CD4-positive, alpha-beta memory T cell (primary cell): ENCODE results near the gene ASPRV1. TPM values are rescaled to one million over a fixed set of nuclear protein-coding genes. Genes with fewer than 3 reads are reported as not detected.
A peak's percentile ranks its signal among the peaks of the same experiment; 100 is the strongest.

ENCODE experiments used
- CTCF ChIA-PET: fragments of 350-600 bp; sonication (Branson Sonifier 250); formaldehyde crosslinking; loops from one replicate; lab custom pipeline; 2021; ENCODE audit warnings: inconsistent platforms; ENCODE audit not compliant: partially characterized antibody; lab: Charles Lee
- POLR2A ChIA-PET: fragments of 350-600 bp; sonication (Branson Sonifier 250); formaldehyde crosslinking; loops from one replicate; lab custom pipeline; 2021; ENCODE audit not compliant: partially characterized antibody; lab: Charles Lee
- DNase-seq, 5 donors: peaks; one replicate each; pipeline versions ENCODE4 v3.0.0 to v3.0.0-alpha.2; 2020 to 2022; ENCODE audit warnings: mixed read lengths in 1 of 5
- H3K27ac ChIP-seq: one replicate; pipeline ENCODE4 v1.7.0; 2013; ENCODE audit warnings: low read depth, low read length
- H3K27me3 ChIP-seq: 2 replicates; pipeline ENCODE4 v1.7.0; 2013; ENCODE audit warnings: mild to moderate bottlenecking, low read length, moderate library complexity; ENCODE audit not compliant: insufficient read depth
- H3K36me3 ChIP-seq: 2 replicates; pipeline ENCODE4 v1.7.0; 2013; ENCODE audit warnings: mild to moderate bottlenecking, low read length, moderate library complexity; ENCODE audit not compliant: insufficient read depth
- H3K4me1 ChIP-seq: 2 replicates; pipeline ENCODE4 v1.7.0; 2013; ENCODE audit warnings: mild to moderate bottlenecking, low read length, moderate library complexity; ENCODE audit not compliant: insufficient read depth
- H3K4me3 ChIP-seq, 2 donors: one replicate each; pipeline ENCODE4 v1.7.0; 2013; ENCODE audit warnings: low read length in 2 of 2, mild to moderate bottlenecking in 1 of 2
- H3K9me3 ChIP-seq, 2 donors: one replicate each; pipeline ENCODE4 v1.7.0; 2013; ENCODE audit warnings: low read length in 2 of 2, control low read depth in 1 of 2; ENCODE audit not compliant: control insufficient read depth in 1 of 2
- H3K27ac Mint-ChIP-seq, 7 donors: one replicate each; pipeline ENCODE4 v1.8.0; 2020 to 2021; ENCODE audit warnings: mixed read lengths in 7 of 7, mild to moderate bottlenecking in 6 of 7, inconsistent platforms in 3 of 7, moderate library complexity in 3 of 7
- H3K27me3 Mint-ChIP-seq, 2 donors: one replicate each; pipeline ENCODE4 v1.8.0; 2020 to 2021; ENCODE audit warnings: mixed read lengths in 2 of 2
- H3K36me3 Mint-ChIP-seq, 2 donors: one replicate each; pipeline ENCODE4 v1.8.0; 2020 to 2021; ENCODE audit warnings: mixed read lengths in 2 of 2, inconsistent platforms in 1 of 2, mild to moderate bottlenecking in 1 of 2
- H3K4me1 Mint-ChIP-seq, 4 donors: one replicate each; pipeline ENCODE4 v1.8.0; 2020 to 2021; ENCODE audit warnings: mixed read lengths in 4 of 4, mild to moderate bottlenecking in 1 of 4
- H3K4me3 Mint-ChIP-seq, 8 donors: one replicate each; pipeline ENCODE4 v1.8.0; 2020 to 2021; ENCODE audit warnings: mixed read lengths in 8 of 8, mild to moderate bottlenecking in 7 of 8, moderate library complexity in 6 of 8, inconsistent platforms in 3 of 8
- H3K9me3 Mint-ChIP-seq, 8 donors: one replicate each; pipeline ENCODE4 v1.8.0; 2020 to 2021; ENCODE audit warnings: mixed read lengths in 8 of 8, mild to moderate bottlenecking in 5 of 8, inconsistent platforms in 3 of 8, moderate library complexity in 1 of 8
- intact Hi-C: fragments of 100-400 bp; cut with micrococcal nuclease; formaldehyde crosslinking; loops from one replicate; pipeline ENCODE4 v1.15.1; 2023
- polyA plus RNA-seq, 2 donors: library from polyadenylated mRNA; unstranded; fragments of 300-500 nt; fragmentation: Illumina TruSeq; gene quantifications; one replicate each; pipeline ENCODE4 v1.2.3, GENCODE V29; 2021
- total RNA-seq, 2 experiments: library from RNA; stranded (reverse); gene quantifications; one replicate each; pipeline ENCODE4 v1.2.3, GENCODE V29; 2021

Gene ASPRV1
- total and polyA plus RNA-seq, 4 experiments from 2014 or later, result 1.1 to 2.3 (median 1.6) TPM

DNA sequence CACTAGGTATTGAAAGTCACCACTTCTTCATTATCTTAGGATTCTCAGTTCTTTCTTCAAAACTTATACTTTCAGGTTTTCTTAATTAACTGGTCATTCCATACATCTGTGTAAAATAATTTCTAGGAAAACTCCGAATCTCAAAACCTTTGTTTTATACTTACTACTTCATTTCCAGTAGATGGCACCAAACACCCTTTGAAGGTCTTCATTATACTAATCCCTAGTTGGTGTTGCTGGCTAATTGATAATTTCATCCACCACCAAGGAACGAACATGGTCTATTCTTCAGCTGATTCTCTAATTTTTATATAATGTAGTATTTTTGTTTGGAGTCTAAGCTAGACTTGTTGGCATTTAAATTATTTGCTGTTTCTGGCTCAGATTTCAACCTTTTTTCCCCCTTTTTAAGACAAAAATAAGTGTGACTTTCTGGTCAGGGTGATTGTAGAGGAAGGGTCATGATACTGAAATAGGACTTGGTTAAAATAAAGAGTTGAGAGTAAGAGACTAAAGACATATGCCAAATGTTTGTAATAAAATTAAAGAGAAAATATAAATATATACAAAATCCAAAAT is 49.4 kb downstream of the ASPRV1 start:
- no peaks in the 10 kb centered on the region for H3K9me3 ChIP-seq
- peaks cover 15% of the 10 kb centered on the region for H3K36me3 ChIP-seq
- H3K4me1 ChIP-seq, result peaks cover 26% of the 10 kb centered on the region
- Mint-ChIP-seq H3K4me3 (peak overlapping the region in 3 of 8 donors; percentile 11 to 44 (median 40)), H3K4me1 (peaks cover 7 to 32% (median 12%) of the 10 kb centered on the region in 4 donors), H3K9me3 (peaks cover 0 to 3% (median 0%) of the 10 kb centered on the region in 8 donors), H3K27ac (peak overlapping the region; percentile 61 to 91 (median 83)), H3K27me3 (no peaks in the 10 kb centered on the region), H3K36me3 (peaks cover 16 to 42% of the 10 kb centered on the region in 2 donors)
- intact Hi-C loops, result loop anchor here (1.0 to 10.0 kb wide), 3 partner anchors 390 to 740 kb away; partner anchors contain the start of gene FAM136A
- CTCF ChIA-PET, result interaction anchor here (0.6 to 7.3 kb wide), 34 partner anchors 12 to 429 kb away, joined by 3 to 93 read pairs (median 6); partner anchors contain the start of genes C2orf42, FAM136A, PCBP1 and PCYOX1
- DNase-seq, result peak in 4 of 5 donors; percentile 64 to 74 (median 68)
- H3K27ac ChIP-seq, result peak overlapping the region; percentile 28
- POLR2A ChIA-PET, result interaction anchor here (1.0 to 10.5 kb wide), 11 partner anchors 159 to 391 kb away, joined by 3 to 207 read pairs (median 73); partner anchors contain the start of genes C2orf42, FAM136A, PCBP1 and SNRPG
- H3K4me3 ChIP-seq, result no peak overlapping the region
- H3K27me3 ChIP-seq, result no peaks in the 10 kb centered on the region

Other genes with a start within 250 kb of the ASPRV1 start
- 10 to 100 TPM; 22.3 to 24.2 TPM for gene ANXA4, start 219.5 kb downstream of the ASPRV1 start, total RNA-seq
- gene ANXA4, start 219.5 kb downstream of the ASPRV1 start, polyA plus RNA-seq, result 10 to 100 TPM; 27.5 to 30.8 TPM
- gene GMCL1, start 132.0 kb downstream of the ASPRV1 start, total RNA-seq, result 10 to 100 TPM; 28.2 to 31.8 TPM
- 10 to 100 TPM; 27.7 to 37.8 TPM for gene GMCL1, start 132.0 kb downstream of the ASPRV1 start, polyA plus RNA-seq
- gene SNRNP27, start 67.7 kb downstream of the ASPRV1 start, total RNA-seq, result 10 to 100 TPM; 44.6 to 48.5 TPM
- 10 to 100 TPM; 62.6 to 66.0 TPM for gene SNRNP27, start 67.7 kb downstream of the ASPRV1 start, polyA plus RNA-seq
- gene MXD1, start 46.5 kb downstream of the ASPRV1 start, total RNA-seq, result 10 to 100 TPM; 12.5 to 17.2 TPM
- gene MXD1, start 46.5 kb downstream of the ASPRV1 start, polyA plus RNA-seq, result 10 to 100 TPM in 1 of 2 donors, 1 to 10 TPM in 1; 4.7 to 12.3 TPM
- gene PCBP1, start 125.8 kb upstream of the ASPRV1 start, total RNA-seq, result 100 to 1,000 TPM; 372 to 383 TPM
- gene PCBP1, start 125.8 kb upstream of the ASPRV1 start, polyA plus RNA-seq, result 100 to 1,000 TPM; 116 to 153 TPM
- 10 to 100 TPM; 36.7 to 47.9 TPM for gene C2orf42, start 229.4 kb upstream of the ASPRV1 start, total RNA-seq
- 10 to 100 TPM; 22.4 to 26.6 TPM for gene C2orf42, start 229.4 kb upstream of the ASPRV1 start, polyA plus RNA-seq